Activated naive CD4-positive, alpha-beta T cell treated with Interleukin-2 at 50 U/mL for 16 hours (primary cell): ENCODE measurements around the gene PPA2.

Experiments used
- DNase-seq: peaks from one replicate; pipeline ENCODE4 v3.0.0-alpha.2; 2020

Gene PPA2

GRCh38 chr4:105386012-105386411 lies 87.8 kb downstream of the PPA2 start:
- no peak for DNase-seq

- DNase-seq: no peak
Measured at GRCh38 chr4:105374071-105374470, 99.8 kb downstream of the PPA2 start.

- no peak for DNase-seq
Measured at GRCh38 chr4:105373324-105373723, 100.5 kb downstream of the PPA2 start.

- no peak for DNase-seq
Measured at GRCh38 chr4:105369988-105370387, 103.9 kb downstream of the PPA2 start.

- DNase-seq: no peak
Measured at GRCh38 chr4:105361053-105361452, 112.8 kb downstream of the PPA2 start.

GRCh38 chr4:105357258-105357980 lies 116.4 kb downstream of the PPA2 start:
- DNase-seq: no peak

- no peak for DNase-seq
Measured at GRCh38 chr4:105356194-105356593, 117.7 kb downstream of the PPA2 start.

GRCh38 chr4:105352826-105353225 lies 121.0 kb downstream of the PPA2 start:
- no peak for DNase-seq

- no peak for DNase-seq
Measured at GRCh38 chr4:105351861-105352260, 122.0 kb downstream of the PPA2 start.

- no peak for DNase-seq
Measured at GRCh38 chr4:105350859-105351490, 122.9 kb downstream of the PPA2 start.

- DNase-seq: no peak
Measured at GRCh38 chr4:105348719-105349118, 125.1 kb downstream of the PPA2 start.

- DNase-seq: no peak
Measured at GRCh38 chr4:105346869-105347268, 127.0 kb downstream of the PPA2 start.

GRCh38 chr4:105345838-105346237 lies 128.0 kb downstream of the PPA2 start:
- DNase-seq: no peak

- DNase-seq: no peak
Measured at GRCh38 chr4:105345358-105345757, 128.5 kb downstream of the PPA2 start.

- no peak for DNase-seq
Measured at GRCh38 chr4:105344141-105344540, 129.7 kb downstream of the PPA2 start.

GRCh38 chr4:105343146-105343931 lies 130.5 kb downstream of the PPA2 start:
- DNase-seq: no peak

- no peak for DNase-seq
Measured at GRCh38 chr4:105329081-105329480, 144.8 kb downstream of the PPA2 start.

GRCh38 chr4:105327956-105328355 lies 145.9 kb downstream of the PPA2 start:
- no peak for DNase-seq

GRCh38 chr4:105327222-105327621 lies 146.6 kb downstream of the PPA2 start:
- peak; percentile 5 for DNase-seq
